Measurements from ENCODE around the gene DBN1.
"Not testable (repeated sequence)": the region's sequence is repeated elsewhere in the genome, so short reads cannot be mapped to it uniquely, and the experiment has no call there.

The DBN1 gene

GRCh38 chr5:177490992-177491391, 17.6 kb upstream of the DBN1 start:
- DNase-seq, result no peak

GRCh38 chr5:177490311-177490991, 17.0 kb upstream of the DBN1 start:
- DNase-seq, result no peak

DNA sequence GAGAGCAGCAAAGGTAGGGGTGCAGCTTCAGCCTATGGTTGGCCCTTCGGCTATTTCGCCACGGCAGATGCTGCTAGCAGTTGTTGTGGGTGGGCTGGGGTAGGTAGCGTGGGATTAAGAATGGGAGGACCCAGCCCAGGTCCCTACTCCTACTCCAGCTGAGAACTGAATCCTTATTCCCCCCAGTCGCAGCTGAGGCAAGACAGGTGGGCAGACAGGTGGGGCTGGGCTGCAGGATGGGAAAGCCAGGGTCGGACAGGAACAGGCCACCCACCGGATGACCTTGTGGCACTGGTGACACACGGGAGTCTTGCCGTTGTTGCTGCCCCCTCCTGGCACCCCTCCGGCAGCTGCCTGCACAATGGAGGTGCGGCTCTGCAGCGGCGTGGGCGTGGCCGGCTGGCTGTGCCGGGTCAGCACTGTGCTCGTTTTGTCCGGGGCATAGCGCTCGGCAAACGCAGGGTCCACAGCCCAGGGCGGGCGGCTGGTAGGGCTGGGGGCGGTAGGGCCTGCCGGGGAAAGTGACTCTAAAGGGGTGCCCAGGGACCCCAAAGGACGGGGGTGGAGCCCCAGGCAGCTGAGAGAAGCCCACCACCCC, 15.8 kb upstream of the DBN1 start:
- no peak for DNase-seq

DNA sequence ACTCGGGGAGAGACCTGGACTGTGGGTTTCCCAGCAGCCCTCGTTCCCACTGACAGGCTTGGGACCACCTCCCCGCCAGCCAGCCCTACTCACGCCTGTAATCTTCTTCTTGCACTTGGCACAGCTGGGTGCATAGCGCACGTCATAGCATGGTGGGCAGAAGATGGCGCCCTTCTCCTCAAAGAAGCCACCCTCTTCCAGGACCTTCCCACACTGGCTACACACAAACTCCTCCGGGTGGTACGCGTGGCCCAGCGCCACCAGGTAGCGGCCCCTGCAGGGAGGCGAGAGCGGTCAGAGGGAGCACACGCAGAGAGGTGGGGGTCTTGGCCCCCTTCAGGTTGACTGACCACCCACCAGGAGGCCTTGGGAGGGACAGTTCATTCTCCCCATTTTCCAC, 14.5 kb upstream of the DBN1 start:
- DNase-seq, result no peak

- DNase-seq, result no peak
These were observed 13.7 kb upstream of the DBN1 start for GRCh38 chr5:177487144-177487543.

DNA sequence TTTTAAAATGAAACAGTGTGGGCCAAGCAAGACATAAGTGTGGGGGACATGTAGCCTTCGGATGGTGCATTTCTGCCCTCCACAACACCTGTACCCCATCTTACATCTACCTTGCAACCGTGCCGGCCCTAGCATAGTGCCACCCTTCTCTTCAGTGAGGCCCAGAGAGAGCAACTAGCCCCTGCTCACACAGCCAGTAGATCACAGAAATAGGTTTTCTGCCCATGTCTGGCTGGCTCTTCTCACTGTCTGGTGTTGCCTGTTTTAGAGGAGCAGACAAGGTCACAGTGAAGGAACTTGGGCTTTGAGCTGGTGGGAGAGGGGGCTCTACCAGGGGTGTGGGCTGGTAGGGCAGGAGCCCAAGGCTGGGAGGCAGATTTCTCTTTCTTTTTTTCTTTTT, 12.8 kb upstream of the DBN1 start:
- no peak for DNase-seq

- not testable (repeated sequence) for DNase-seq
These were observed 12.3 kb upstream of the DBN1 start for GRCh38 chr5:177485753-177486152.

DNA sequence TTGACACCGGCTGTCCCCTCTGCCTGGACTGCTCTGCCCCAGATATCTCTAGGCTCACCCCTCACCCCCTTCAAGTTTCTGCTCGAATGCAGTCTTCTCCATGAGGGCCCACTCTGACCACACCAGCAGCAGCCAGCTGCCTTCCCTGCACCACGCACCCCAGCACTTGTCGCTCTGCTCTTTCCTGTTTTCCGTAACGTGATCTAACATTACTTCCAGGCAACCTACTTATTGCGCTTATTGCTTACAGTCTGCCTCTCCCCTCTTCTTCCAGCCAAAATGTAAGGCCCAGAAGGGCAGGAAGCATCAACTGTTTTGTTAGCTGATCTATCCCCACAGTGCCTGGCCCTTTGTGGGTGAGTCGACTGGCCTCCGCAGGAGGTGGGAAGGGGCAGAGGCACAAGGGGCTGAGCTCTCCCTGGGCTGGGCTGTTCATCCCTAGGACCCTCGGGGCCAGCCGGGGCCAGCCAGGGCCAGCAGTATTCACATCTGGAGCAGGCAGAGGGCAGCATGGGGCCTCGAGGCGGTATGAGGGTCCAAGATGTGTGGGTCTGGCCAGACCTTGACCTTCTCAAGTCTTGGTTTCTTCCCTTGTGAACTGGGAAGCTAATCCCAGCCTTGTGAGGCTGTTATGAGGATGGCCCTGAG, 11.6 kb upstream of the DBN1 start:
- no peak for DNase-seq

DNA sequence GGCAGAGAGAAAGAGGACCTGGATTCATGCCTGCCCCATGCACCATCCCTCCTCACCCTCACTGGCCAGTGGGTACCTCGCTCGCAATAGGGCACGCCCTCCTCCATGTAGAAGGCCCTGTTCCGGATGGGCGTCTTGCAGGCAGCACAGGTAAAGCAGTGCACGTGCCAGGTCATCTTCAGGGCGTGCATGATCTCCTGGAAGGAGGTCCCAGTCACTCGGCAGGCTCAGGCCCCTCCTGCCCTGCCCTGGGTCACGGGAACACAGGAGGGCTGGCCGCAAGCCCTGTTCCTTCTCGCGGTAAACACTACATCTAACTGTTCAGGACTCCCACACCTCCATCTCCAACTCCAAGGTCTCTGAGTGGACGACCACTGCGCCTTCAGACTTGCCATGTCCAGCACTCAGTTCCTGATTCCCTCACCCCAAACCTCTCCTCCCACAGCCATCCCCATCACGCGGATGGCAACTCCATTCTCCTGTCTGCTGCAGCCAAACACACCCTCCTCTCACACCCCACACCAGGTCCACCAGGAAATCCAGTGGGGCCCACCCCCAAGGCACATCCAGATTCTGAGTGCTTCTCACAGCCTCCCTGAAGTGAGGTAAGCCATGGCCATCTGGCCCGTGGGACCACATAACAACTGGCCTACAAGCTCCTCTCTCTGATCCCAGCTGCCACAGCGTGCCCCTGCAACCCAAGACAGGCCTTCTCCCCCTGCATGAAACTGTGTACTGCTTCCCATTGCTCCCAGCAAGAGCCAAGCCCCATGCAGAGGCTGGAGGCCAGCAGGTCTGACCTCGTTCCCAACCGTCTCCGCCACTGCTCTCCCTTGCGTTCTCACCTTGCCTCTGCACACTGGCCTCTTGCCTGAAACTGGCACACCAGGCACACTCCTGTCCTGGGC, 10.8 kb upstream of the DBN1 start:
- DNase-seq, result no peak

GRCh38 chr5:177483042-177483441, 9.6 kb upstream of the DBN1 start:
- DNase-seq, result no peak

DNA sequence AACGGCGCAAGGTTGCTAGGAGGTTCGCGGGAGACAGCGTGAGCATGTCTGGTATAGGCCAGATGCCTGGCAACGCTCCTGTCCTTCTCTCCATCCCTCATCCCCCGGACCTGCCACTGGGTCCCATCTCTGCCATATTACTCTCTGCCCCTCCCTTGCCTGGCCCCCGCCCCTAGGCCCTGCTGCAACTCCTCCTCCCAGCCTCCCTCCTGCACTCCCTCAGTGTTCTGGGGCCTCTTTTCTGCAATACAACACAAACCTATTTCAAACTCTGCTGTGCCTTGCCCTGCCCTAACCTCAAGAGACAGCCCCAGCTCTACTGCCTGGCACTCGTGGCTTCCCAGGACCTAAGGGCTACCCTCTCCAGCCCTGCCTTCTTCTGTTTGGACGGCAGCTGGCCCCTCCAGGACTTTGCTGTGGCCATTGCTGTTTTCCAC, 8.9 kb upstream of the DBN1 start:
- no peak for DNase-seq

- no peak for DNase-seq
These were observed 6.3 kb upstream of the DBN1 start for GRCh38 chr5:177479774-177480173.

DNA sequence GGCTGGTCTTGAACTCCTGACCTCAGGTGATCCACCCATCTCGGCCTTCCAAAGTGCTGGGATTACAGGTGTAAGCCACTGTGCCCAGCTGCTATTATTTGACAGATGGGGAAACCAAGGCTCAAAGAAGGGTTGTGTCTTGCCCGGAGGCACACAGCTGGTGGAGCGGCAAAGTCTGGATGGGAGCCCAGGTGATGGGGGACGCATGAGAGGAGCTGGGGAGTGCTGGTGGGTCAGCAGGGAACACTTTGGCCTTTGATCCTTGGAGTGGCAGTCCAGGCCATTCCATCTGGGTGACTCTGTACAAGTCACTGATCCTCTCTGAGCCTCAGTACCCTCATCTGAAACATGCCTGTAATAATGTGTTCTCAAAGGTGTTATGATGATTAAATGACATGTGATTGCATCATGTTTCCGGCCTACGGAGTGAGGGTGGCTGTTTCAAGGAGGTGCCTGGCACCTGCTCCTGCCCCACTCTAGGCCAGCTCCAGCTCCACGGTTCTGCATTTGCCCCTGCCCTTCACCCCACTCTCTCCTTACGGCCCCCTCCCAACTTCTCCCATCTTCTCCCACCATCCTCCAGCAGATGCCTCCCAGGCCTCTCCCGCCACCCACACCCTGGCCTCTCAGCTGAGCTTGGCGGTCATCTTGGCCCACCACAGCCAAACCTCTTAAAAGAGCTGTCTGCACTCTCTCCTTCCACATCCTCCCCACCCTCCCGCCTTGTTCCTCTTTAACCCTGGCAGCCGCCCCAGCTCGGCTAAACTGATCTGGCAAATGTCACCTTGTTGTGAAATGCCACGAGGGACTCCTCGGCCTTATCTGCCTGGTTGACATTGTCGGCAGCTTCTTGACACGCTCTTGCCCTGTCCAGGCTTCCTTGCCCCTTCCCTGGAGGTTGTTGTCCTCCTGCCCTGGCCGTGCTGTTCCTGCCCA, 5.5 kb upstream of the DBN1 start:
- DNase-seq, result no peak

DNA sequence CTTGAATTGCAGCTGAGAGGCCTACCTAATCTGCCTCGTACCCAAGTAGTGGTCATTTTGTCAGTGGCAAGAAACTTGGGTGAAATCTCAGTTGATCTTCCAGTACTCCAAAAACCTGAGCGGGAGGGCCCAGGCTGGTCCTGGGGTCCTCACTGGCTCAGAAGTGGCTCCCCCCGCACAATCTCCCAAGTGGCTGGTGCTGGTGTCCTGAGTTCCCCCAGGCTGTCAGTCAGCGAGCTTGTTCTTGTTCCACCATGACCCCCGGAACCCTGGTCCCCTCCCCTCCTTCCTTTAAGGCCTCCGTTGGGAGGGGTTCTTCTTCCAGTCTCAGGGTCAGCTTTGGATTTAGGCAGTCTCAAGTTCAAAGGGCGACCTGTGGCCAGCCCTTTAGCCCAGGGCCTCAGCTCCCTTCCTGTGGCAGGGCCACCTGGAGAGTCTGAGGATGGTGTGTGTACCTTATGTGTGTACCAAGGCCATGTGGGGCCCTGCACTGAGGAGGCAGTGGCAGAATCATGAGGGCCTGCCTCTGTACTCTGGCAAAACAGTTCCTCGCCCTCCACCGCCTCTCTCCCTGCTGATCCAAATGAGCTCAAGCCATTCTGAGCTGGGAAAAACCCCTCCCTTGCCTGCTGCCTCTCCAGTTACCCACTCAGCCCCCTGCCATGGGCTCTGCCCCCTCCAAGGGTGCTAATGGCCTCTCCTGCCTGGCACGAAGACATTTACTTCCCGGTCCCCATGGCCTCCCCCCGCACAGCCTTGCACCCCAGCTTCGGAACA, 4.5 kb upstream of the DBN1 start:
- DNase-seq, result no peak

DNA sequence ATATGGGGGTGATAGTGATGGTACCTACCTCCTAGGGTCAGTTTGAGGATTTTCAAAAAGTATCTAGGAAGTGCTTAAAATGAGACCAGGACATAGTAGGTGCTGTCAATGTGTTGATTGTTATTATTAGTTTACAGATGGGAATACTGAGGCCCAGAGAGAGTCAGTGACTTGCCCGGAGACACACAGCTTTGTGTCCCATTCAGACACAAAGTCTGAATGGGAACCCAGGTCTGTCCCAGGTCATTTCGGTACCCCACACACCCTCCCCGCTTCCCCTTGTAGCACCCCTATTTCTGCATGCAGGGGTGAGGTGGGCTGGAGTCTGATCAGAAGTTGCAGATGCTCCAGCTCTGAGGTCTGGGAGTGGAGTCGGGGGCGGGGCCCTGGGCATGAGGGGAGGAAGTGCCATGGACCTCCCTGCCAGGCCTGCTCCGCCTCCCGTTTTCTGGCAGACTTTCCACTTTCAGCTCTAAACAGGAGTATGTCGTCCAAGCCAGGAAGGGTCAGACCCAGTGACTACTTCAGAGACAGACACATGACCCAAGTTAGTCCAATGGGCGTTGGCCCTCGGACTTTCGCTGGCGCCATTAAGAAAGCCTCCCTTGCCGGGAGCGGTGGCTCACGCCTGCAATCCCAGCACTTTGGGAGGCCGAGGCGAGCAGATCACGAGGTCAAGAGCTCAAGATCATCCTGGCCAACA, 3.2 kb upstream of the DBN1 start:
- DNase-seq, result no peak

DNA sequence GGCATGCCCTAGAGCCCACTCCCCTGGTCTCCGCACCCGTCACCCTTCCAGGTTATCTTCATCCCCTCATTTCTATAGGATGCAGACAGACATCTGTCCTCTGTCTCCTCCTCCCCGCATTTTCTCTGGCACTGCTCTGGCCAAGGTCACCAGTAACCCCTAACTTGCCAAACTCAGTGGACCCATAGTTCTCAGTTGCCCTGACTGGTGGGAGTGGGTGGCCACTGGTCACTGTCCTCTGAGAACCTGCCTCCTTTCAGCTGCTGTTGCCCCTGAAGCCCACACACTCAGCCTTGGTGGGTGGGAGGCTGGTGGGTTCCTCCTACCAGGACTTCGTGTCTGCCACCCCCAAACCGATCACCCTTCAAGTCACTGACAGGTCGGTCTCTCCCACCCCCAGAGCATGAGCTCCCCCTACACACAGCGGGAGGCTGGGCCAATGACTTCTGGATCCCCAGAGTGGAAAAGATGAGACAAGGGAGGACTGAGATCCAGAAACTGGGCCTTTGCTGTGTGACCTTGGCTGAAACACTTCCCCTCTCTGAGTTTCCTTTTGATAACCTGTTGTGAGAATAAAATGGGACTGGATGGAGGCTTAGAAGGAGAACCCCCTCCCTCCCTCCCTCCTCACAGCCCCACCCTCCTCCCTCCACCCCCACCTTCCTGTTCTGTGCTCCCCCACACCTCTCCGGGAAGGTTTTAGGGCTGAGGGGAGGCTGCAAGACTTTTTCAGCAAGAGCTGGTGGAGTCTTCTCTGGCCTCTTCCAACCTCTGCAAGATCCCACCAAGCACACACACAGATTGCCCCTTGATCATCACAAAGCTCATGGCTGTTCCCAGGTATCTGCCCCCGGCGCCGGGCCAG, 2.4 kb upstream of the DBN1 start:
- no peak for DNase-seq

- no peak for DNase-seq
These were observed 1.6 kb upstream of the DBN1 start for GRCh38 chr5:177474846-177475562.

GRCh38 chr5:177474002-177474476, 605 bp upstream of the DBN1 start:
- no peak for DNase-seq

Measured in kidney glomerular epithelial cell (primary cell).